Omental fat pad (tissue), 4 donors: ENCODE measurements around the gene ACP6. TPM values are rescaled to one million over a fixed set of nuclear protein-coding genes. Genes with fewer than 3 reads are reported as not detected.
"Not testable (repeated sequence)": the region's sequence is repeated elsewhere in the genome, so short reads cannot be mapped to it uniquely, and the experiment has no call there.

Experiments used
- ATAC-seq: fragments of 150-250 bp; one replicate; pipeline ENCODE4 v1.9.1; 2016; ENCODE audit warnings: mild to moderate bottlenecking, moderate library complexity; ENCODE audit not compliant: low FRiP score
- DNase-seq: peaks from one replicate; pipeline ENCODE4 v3.0.0-alpha.2; 2019; ENCODE audit warnings: low spot score
- total RNA-seq, 4 donors: library from RNA; depleted of rRNA; stranded (reverse); fragments of >200 nt; gene quantifications; one replicate each; pipeline ENCODE4 v1.1.0, GENCODE V29; 2016
- TF ChIP-seq, protein P1 (sequence below), 3 donors: fragments of 450-650 bp; IDR thresholded peaks; one replicate each; pipeline ENCODE4 v1.5.1; 2016 to 2017; ENCODE audit warnings: antibody characterized with exemption in 3 of 3, mild to moderate bottlenecking in 3 of 3, moderate library complexity in 2 of 3

ACP6 gene
- total RNA-seq, 4 donors from 2014 or later, result 2.3 to 15.1 (median 5.9) TPM

DNA sequence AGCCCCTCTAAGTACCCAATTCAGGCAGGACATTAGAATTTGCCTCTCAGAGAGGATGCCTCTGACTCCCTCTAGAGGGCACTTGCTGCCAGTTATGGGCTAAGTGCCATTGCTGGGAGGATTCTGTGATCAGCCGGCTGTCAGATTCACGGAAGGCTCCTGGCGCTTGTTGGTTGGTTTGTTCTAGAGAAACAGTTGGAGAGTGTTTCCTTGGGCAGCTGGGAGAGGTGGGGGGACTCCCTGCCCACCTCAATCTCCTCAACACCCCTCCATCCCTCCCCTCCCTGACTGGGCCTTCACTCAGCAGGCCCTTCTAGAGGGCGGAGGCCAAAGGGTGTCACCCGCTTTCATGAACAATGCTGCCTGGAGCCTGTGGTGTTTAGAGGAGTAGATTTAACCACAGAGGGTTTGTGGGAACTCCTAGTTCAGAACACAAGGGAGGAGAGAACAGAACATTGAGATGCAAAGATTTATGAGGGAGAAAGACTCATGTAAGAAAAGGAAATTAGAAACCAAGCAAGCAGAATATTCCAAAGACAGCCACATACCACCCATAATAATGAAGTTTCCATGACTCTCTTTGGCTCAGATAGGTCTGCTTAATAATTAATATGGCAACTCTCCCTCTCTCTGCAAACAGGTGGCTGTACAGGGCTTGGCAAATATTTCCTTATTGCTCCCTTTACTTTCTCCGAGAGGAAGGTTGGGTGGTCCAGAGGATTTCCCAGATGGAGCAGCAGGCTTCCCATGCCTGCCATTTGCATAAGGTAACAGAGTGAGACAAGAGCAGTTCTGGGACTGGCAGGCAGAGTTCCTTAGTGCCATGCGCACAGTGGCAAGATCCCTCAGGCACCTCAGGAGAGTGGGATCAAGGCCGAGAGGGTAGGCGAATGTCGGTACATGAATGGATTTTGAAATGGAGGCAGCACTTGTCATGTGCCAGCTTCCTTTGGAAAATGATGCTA, 30.0 kb upstream of the ACP6 start:
- TF ChIP-seq, protein P1, sequence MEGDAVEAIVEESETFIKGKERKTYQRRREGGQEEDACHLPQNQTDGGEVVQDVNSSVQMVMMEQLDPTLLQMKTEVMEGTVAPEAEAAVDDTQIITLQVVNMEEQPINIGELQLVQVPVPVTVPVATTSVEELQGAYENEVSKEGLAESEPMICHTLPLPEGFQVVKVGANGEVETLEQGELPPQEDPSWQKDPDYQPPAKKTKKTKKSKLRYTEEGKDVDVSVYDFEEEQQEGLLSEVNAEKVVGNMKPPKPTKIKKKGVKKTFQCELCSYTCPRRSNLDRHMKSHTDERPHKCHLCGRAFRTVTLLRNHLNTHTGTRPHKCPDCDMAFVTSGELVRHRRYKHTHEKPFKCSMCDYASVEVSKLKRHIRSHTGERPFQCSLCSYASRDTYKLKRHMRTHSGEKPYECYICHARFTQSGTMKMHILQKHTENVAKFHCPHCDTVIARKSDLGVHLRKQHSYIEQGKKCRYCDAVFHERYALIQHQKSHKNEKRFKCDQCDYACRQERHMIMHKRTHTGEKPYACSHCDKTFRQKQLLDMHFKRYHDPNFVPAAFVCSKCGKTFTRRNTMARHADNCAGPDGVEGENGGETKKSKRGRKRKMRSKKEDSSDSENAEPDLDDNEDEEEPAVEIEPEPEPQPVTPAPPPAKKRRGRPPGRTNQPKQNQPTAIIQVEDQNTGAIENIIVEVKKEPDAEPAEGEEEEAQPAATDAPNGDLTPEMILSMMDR (IDR thresholded peaks at IDR 0.05), result no peak
- DNase-seq, result no peak

DNA sequence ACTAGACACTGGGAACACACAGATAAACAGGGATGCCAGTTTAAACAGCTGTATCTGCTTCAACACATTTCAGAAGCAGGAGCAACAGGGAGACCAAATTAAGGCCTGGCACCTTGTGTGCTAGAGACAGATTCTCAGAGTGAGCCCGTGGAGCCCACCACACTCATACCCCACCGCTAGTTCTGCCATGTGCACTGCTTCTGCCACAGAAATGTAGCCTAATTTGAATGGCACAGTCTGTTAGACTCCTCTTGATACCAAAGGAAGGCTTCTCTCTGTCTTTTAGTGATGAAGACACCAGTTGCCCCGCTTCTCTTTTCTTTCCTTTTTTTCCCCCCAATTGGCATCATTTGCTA, 29.3 kb upstream of the ACP6 start:
- no peak for ATAC-seq
- TF ChIP-seq, protein P1 (IDR thresholded peaks at IDR 0.05), result no peak
- no peak for DNase-seq

More for the DNA sequence above, 30.0 kb upstream of the ACP6 start:
- peak; percentile 59 for ATAC-seq

DNA sequence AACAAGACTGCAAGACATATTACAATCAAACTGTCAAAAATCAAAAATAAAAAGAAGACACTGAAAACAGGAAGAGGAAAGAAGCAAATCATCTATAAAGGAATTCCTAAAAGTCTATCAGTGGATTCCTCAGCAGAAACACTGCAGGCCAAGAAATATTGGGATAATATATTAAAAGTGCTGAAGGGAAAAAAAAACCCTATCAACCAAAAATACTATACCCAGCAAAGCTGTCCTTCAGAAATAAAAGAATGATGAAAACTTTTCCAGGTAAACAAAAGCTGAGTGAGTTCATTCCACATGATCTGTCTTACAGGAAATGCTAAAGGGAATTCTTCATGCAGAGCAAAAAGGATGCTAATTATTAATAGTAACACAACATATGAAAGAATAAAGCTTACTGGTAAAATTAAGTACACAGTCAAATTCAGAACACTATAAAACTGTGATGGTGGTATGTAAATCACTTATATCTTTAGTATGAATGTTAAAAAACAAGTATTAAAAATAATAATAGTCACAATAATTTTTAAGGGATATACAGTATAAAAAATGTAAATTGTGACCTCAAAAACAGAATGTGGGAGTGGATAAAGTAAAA, 12.9 kb upstream of the ACP6 start:
- ATAC-seq (no peak), DNase-seq (no peak)
- TF ChIP-seq, protein P1 (IDR thresholded peaks at IDR 0.05), result no peak

DNA sequence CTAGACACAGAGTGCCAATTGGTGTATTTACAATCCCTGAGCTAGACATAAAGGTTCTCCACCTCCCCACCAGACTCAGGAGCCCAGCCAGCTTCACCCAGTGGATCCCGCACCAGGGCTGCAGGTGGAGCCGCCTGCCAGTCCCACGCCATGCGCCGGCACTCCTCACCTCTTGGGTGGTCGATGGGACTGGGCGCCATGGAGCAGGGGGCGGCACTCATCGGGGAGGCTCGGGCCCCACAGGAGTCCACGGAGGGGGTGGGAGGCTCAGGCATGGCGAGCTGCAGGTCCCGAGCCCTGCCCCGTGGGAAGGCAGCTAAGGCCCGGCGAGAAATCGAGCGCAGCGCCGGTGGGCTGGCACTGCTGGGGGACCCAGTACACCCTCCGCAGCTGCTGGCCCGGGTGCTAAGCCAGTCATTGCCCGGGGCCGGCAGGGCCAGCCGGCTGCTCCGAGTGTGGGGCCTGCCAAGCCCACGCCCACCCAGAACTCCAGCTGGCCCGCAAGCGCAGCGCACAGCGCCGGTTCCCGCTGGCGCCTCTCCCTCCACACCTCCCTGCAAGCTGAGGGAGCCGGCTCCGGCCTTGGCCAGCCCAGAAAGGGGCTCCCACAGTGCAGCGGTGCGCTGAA, 10.4 kb upstream of the ACP6 start:
- DNase-seq, ATAC-seq: not testable (repeated sequence)

DNA sequence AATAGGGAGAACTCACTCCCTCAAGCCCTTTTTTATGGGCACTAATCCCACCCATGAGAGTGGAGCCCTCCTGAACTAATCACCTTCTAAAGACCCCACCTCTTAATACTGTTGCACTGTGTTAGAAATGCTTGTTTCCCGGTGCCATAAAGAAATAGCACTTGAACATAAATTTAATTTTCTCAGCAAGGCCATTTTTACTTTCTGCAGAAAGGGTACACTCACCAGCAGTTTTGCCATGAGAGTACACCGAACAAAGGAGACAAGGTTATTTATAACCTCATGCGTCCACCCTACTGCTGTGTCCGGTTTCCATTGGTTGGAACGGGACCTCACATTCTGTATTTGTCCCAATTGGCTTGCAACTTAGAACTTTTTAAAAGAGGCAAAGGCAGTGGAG, 7.4 kb upstream of the ACP6 start:
- not testable (repeated sequence) for DNase-seq, ATAC-seq

DNA sequence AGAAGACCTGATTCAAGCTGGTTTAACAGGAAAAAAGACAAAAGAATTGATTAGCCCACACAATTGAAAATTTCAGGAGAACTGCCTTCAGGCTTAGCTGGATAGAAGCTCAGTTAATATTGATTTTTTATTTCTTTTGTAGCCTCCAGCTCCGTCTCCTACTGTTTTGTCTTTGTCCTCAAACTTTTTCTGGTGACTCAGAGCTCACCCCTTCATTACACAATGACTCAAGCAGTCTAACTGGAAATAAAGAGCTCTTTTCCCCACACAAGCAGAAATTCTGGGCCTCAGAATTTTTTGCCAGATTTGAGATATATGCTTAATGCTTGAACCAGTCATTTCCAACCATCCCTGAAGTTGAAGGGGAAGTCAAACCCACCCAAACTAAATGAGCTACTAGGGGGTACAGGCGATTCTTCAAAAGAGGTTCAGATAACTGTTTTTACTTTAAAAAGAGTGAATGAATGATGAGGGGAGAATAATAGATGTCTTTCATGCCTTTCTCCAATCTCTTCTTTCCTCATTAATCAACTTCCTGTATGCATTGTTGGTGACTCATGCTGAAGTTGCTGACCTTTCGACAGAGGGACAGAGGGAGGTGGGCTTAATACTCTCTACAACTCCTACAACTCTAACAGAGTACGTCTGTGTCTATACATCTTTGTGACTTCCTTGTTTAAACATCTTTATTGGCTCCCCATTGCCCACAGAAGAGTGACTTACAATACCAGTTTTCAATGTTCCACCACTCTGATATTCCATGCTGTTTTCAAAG, 6.2 kb upstream of the ACP6 start:
- TF ChIP-seq, protein P1 (IDR thresholded peaks at IDR 0.05), result no peak
- ATAC-seq (no peak), DNase-seq (no peak)

DNA sequence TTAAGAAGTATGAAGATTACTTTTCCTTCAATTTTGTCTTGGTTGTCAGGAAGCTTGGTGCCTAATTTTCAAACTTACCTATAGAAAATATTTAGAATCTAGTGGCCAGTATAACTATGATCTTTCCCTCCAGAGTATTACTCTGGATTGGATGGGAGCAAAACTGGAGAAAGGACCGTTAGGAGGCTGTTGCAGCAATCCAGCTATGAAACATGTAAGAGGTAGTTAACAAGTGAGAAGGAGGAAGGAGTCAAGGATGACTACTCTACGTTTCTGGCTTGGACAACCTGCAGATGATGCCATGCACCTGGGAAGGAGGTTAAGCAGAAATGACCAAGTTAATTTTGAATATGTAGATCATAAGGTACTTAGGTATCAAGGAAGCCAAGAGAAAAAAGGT, 3.5 kb upstream of the ACP6 start:
- DNase-seq (no peak), ATAC-seq (no peak)
- TF ChIP-seq, protein P1 (IDR thresholded peaks at IDR 0.05), result no peak
